Measurements from ENCODE around the gene CYP2U1.
A peak's percentile ranks its signal among the peaks of the same experiment; 100 is the strongest.
"Not testable (repeated sequence)": the region's sequence is repeated elsewhere in the genome, so short reads cannot be mapped to it uniquely, and the experiment has no call there.

The CYP2U1 gene

DNA sequence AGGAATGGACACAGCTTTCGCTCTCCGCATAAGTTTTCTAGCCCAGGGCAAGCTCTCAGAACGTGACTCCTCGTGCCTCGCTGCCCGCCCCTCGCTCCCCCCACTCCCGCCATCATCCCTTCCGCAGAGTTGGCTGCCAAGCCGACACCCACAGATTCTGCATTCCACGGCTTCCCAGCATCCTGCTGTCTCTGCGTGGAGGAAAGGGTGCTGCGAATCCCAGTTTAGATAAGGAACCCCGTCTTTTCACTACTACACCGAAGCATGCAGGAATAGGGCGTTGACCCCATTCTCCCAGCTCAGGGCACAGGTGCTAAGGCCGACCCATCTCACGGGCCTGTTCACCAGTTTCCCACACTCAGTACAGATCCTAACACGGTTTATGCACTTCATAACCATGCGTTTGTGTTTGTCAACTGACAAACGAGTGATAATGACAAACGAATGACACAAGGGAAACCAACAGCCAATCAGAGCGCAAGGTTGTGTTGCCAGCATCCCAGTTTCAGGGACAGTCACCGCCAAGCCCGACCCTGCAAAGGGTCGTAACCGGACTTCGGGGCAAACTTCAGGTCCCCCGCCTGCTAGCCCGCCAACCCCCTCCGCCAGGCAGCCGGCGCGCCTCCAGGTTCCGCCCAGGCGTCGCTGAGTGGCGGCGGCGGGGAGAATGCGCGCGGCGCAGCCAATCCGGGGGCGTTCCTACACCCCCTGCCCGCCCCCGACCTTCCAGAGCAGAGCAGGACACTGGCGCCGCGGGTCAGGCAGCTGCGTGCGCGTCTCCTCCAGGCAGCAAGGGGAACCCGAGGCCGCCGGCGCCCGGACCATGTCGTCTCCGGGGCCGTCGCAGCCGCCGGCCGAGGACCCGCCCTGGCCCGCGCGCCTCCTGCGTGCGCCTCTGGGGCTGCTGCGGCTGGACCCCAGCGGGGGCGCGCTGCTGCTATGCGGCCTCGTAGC is at the start of gene CYP2U1:
TSS of gene CYP2U1 (plus strand) at position 729 of the 954 bp plus-strand sequence. CDS start at position 824, 95 bp downstream.
- DNase-seq, result peak; percentile 11

DNA sequence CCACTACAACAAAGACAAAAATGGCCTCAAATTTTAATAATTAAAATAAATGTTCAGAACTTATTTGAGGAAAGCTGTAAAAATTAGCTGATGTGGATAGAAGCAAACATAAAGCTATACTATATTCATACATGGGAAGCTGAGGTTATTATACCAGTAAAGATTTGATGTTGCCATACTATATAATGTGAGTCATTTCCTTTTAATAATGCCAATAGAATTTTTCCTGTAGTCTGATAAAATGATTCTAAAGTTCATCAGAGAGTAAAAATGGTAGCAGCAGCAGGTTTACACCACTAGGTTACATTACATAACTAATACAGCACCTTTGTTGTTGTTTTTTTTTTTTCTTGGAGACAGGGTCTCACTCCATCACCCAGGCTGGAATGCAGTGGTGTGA is 45.5 kb upstream of the CYP2U1 start:
- no peak for DNase-seq

GRCh38 chr4:107888237-107888636 is 43.1 kb upstream of the CYP2U1 start:
- no peak for DNase-seq

DNA sequence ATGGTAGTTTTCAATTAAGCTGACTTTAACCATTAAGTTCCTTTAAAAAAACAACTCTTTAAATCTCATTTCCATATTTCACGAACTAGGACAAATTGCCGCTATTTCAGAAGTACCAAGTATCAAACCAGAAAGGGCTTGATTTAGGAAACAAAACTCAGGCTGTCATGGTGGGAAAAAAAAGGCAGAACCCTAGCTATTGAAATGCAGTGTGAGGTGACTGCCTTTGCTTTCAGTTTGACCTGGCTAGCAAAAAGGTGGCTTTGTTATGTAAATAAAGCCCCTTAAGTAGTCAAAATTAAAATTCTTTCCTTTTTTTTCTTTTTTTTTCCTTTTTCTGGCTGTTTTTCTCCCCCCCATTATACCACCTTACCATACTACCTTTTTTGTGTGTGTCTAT is 40.6 kb upstream of the CYP2U1 start:
- DNase-seq, result no peak

DNA sequence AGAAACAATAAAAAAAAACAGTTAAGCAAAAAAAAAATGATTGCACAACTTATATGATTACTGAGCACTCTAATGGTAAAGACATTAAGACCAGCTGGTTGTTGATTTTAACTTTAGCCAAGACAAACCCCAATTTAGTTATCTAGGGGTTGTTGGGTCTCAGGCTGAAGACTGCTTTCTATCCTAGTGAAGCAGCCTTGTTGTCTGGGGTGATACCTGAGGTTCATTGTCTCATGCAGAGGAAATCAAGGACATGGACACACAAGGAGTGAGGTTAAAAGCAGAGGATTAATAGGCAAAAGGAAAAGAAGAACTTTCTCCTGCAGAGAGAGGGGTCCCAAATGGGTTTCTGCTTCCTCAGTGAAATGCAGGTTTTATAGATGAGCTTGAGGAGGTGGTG is 40.0 kb upstream of the CYP2U1 start:
- DNase-seq, result no peak

GRCh38 chr4:107893171-107894137 is 37.9 kb upstream of the CYP2U1 start:
- no peak for DNase-seq

DNA sequence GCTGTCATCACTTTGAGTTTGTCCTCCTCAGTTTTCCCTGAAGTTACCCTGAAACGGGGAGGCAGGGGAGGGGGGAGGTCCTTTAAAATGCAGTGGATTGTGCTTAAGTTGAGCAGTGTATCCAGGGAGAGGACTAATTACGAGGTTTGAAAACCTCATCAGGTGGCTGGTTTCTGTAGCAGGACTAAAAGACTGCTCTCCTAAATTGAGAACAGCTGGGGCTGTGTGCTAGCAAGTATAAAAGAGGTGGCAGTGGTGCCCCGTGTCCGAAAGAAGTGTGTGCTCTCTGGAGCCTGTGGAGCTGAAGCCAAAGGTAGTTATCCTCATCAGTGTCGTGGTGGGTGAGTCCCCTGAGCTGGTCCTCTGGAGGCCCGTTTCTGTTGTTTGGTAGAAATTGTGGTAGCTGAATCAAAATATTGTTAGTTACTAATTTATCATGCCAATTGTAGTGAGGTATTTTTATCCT is 37.2 kb upstream of the CYP2U1 start:
- DNase-seq, result no peak

- no peak for DNase-seq
Observed at GRCh38 chr4:107896158-107896645, 35.1 kb upstream of the CYP2U1 start.

DNA sequence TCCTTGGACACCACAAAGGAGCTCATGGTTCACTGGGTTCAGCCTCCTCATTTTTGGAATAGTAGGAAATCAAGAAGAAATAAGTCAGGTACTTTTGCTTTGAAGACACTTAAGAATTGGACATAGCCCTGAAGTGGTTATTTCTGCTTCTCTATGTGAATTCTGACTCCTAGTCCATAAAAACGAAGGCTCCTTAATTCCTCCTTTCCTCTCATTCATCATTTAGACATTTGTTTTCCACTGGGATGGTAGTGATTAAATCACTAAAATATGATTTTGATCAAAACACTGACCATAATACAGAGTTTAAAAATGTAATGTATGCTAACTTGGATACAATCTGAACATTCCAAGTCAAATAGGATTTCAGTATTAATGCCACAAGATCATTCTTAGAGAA is 34.7 kb upstream of the CYP2U1 start:
- DNase-seq, result no peak

GRCh38 chr4:107897823-107898222 is 33.5 kb upstream of the CYP2U1 start:
- no peak for DNase-seq

- DNase-seq, result no peak
Observed at GRCh38 chr4:107900067-107900466, 31.3 kb upstream of the CYP2U1 start.

GRCh38 chr4:107900508-107900907 is 30.8 kb upstream of the CYP2U1 start:
- no peak for DNase-seq

GRCh38 chr4:107901213-107901934 is 30.0 kb upstream of the CYP2U1 start:
- no peak for DNase-seq

GRCh38 chr4:107902715-107903114 is 28.6 kb upstream of the CYP2U1 start:
- no peak for DNase-seq

GRCh38 chr4:107905082-107905481 is 26.3 kb upstream of the CYP2U1 start:
- DNase-seq, result not testable (repeated sequence)

GRCh38 chr4:107906458-107907100 is 24.8 kb upstream of the CYP2U1 start:
- DNase-seq, result no peak

- DNase-seq, result no peak
Observed at GRCh38 chr4:107908377-107908776, 23.0 kb upstream of the CYP2U1 start.

- no peak for DNase-seq
Observed at GRCh38 chr4:107913283-107913899, 18.0 kb upstream of the CYP2U1 start.

GRCh38 chr4:107915220-107915619 is 16.1 kb upstream of the CYP2U1 start:
- no peak for DNase-seq

GRCh38 chr4:107916623-107917022 is 14.7 kb upstream of the CYP2U1 start:
- DNase-seq, result no peak

DNA sequence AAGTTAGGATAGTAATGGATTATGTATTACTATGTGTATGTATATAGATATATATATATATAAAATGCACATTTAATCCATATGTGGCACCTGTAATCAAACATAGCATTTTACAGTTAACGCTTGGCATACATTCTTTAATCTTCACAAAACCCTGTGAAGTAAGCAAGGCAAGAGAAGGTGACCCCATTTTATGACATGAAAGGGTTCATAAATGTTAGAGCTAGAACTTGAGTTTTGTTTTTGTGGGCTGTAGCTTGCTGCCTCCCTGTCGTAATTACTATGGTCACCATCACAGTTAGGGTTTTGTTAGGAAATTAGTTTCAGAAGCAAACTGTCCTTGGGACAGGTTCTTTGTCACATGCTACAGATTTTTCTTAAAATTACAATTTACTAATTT is 13.8 kb upstream of the CYP2U1 start:
- DNase-seq, result no peak
